ENCODE results near the gene AFAP1L2. TPM values are rescaled to one million over a fixed set of nuclear protein-coding genes. Genes with fewer than 3 reads are reported as not detected.
A peak's percentile ranks its signal among the peaks of the same experiment; 100 is the strongest.

The AFAP1L2 gene
- total and polyA plus RNA-seq, 7 experiments from 2014 or later: 0.56 to 3.0 (median 1.5) TPM

DNA sequence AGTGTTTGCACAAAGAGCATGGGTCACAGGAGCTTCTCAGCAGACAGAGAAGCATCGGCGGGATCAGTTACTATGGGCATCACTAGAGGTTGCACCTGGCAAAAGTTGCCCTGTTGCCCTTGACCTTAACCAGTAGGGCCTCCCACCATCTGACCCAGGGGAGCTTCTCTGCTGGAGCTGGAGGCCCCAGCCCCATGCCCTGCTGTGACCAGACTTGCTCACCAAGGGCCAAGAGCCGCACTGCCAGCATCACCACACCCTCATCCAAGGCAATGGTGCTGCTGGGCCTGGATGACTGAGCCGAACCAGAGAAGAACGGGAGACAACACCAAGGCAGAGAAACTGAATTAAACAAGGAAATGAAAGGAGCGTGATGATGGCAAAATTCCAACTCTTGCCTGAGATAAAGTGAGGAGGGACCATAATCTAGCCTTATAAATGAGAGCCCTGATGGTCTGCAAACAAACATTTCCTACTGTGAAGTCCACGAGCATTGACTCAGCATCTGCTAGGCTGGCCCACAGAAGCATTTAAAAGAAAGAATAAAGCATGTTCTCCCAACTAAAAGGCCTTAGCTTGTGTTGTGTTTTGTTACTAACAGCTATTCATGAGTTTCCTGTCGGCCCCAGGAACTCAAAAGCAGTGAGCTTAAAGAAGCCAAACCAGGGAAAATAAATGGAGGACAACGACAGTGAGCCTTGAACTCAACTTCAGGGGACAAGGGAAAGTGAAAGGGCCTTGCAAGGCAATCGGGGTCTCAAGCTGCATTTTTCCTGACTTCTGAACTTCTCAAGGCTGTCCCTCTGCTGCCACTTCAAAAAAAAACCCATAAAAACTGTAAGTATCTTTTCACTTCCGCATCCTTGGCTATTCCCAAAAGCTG lies 60.4 kb downstream of the AFAP1L2 start:
- H3K4me1 ChIP-seq (ENCODE audit: control insufficient read depth in 2 of 2, insufficient read depth in 2 of 2, low read length in 2 of 2): no peaks in the 10 kb centered on the region
- no peaks in the 10 kb centered on the region for H3K27me3 ChIP-seq (ENCODE audit: control insufficient read depth in 2 of 2, insufficient read depth in 2 of 2, low read length in 2 of 2)
- no peak overlapping the region for H3K4me3 ChIP-seq (ENCODE audit: low read length)
- Mint-ChIP-seq H3K36me3 (no peaks in the 10 kb centered on the region), H3K4me1 (peaks cover 0 to 3% (median 0%) of the 10 kb centered on the region in 7 donors), H3K9me3 (peaks cover 0 to 2% (median 0%) of the 10 kb centered on the region in 11 donors), H3K27me3 (no peaks in the 10 kb centered on the region), H3K27ac (no peak overlapping the region), H3K4me3 (no peak overlapping the region)
- intact Hi-C loops (cut with micrococcal nuclease): no loop called here
- DNase-seq: no peak
- no peaks in the 10 kb centered on the region for H3K9me3 ChIP-seq (ENCODE audit: control insufficient read depth in 2 of 3, low read length in 3 of 3)
- no peak overlapping the region for H3K27ac ChIP-seq (ENCODE audit: low read depth, low read length)
- no peaks in the 10 kb centered on the region for H3K36me3 ChIP-seq (ENCODE audit: control insufficient read depth in 2 of 3, insufficient read depth in 3 of 3, low read length in 3 of 3)
- ATAC-seq: no peak
- CTCF ChIA-PET: no interaction called here
- POLR2A ChIA-PET: no interaction called here

GRCh38 chr10:114342976-114343375 lies 61.3 kb downstream of the AFAP1L2 start:
- Histone ChIP-seq H3K9me3 (ENCODE audit: control insufficient read depth in 2 of 3, low read length in 3 of 3) (no peaks in the 10 kb centered on the region), H3K4me1 (ENCODE audit: control insufficient read depth in 2 of 2, insufficient read depth in 2 of 2, low read length in 2 of 2) (no peaks in the 10 kb centered on the region), H3K27me3 (ENCODE audit: control insufficient read depth in 2 of 2, insufficient read depth in 2 of 2, low read length in 2 of 2) (no peaks in the 10 kb centered on the region), H3K4me3 (ENCODE audit: low read length) (no peak overlapping the region), H3K27ac (ENCODE audit: low read depth, low read length) (no peak overlapping the region), H3K36me3 (ENCODE audit: control insufficient read depth in 2 of 3, insufficient read depth in 3 of 3, low read length in 3 of 3) (no peaks in the 10 kb centered on the region)
- CTCF ChIA-PET: no interaction called here
- Mint-ChIP-seq H3K4me3 (no peak overlapping the region), H3K4me1 (peaks cover 0 to 4% (median 0%) of the 10 kb centered on the region in 7 donors), H3K36me3 (no peaks in the 10 kb centered on the region), H3K27me3 (no peaks in the 10 kb centered on the region), H3K9me3 (peaks cover 0 to 2% (median 0%) of the 10 kb centered on the region in 11 donors), H3K27ac (no peak overlapping the region)
- POLR2A ChIA-PET: no interaction called here
- intact Hi-C loops (cut with micrococcal nuclease): no loop called here
- ATAC-seq (no peak), DNase-seq (no peak)

DNA sequence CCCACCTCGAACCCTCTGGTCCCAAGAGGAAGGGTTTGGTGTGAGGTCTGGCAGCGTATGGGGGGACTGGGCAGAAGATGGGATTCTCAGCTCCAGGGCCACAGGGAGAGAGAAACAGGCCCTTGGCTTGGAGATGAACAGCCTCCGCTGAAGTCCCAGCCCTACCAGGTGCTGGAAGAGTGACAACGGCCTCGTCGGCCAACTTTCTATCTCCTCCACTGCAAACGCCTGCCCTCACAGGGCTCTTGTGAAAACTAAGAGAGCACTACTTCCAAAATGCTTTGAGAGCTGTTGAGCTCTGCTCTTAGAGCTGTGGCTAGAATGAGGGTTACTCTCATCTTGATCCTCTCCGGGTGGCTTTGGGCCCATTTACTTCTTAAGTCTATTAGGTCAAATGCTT lies 63.5 kb downstream of the AFAP1L2 start:
- Mint-ChIP-seq H3K36me3 (no peaks in the 10 kb centered on the region), H3K4me1 (peaks cover 0 to 22% (median 0%) of the 10 kb centered on the region in 7 donors), H3K27ac (no peak overlapping the region), H3K4me3 (no peak overlapping the region), H3K27me3 (no peaks in the 10 kb centered on the region), H3K9me3 (peaks cover 0 to 2% (median 0%) of the 10 kb centered on the region in 11 donors)
- Histone ChIP-seq H3K27me3 (ENCODE audit: control insufficient read depth in 2 of 2, insufficient read depth in 2 of 2, low read length in 2 of 2) (no peaks in the 10 kb centered on the region), H3K9me3 (ENCODE audit: control insufficient read depth in 2 of 3, low read length in 3 of 3) (no peaks in the 10 kb centered on the region), H3K4me1 (ENCODE audit: control insufficient read depth in 2 of 2, insufficient read depth in 2 of 2, low read length in 2 of 2) (no peaks in the 10 kb centered on the region), H3K36me3 (ENCODE audit: control insufficient read depth in 2 of 3, insufficient read depth in 3 of 3, low read length in 3 of 3) (no peaks in the 10 kb centered on the region), H3K27ac (ENCODE audit: low read depth, low read length) (no peak overlapping the region), H3K4me3 (ENCODE audit: low read length) (no peak overlapping the region)
- DNase-seq: no peak
- intact Hi-C loops (cut with micrococcal nuclease): no loop called here
- ATAC-seq: no peak
- ChIA-PET POLR2A (no interaction called here), CTCF (no interaction called here)

DNA sequence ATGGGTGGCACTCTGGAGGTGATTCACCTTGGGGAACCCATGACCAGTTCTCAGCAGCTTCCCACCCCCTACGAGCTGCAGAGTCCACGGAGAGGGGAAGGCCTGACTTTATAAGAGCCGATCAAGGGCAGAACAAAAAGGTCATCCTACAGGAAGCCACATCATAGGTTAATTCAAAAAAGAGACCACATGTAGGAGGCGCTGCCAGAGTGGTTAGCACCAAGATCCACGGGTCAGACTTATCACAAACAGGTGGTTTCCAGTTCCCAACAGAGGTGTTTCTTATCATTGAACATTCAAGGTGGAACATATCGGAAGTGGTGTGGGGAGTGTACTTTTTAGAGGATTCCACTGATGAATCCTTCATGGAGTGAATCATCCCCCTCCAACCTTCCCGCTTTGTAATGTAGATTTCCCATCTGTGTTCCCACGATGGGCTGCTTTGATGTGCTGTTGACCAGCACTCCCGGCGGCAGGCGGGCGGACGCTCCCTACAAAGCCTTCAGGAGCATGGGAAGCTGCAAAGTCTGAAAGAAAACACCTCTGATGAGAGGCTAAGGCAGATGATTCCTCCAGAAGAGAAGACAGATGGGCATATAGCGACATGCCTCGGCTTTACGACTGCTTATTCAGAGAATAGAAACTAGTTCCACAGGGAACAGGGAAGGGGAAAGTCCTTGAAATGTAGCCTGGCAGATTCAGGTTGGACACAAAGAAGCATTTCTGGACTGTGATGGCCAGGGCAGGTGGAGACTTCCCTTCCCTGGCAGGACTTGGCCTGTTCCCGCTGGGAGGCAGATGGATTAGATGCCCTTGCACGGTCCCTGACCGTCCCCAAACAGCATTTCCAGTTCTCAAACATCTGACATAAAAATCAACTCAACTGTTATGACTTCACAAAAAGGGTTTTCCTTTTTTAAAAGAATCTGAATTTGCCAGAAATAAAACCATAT lies 66.5 kb downstream of the AFAP1L2 start:
- ATAC-seq: peak; percentile 29
- Mint-ChIP-seq H3K9me3 (no peaks in the 10 kb centered on the region), H3K27me3 (peaks cover 0 to 6% (median 0%) of the 10 kb centered on the region in 5 donors), H3K4me1 (peaks cover 0 to 31% (median 0%) of the 10 kb centered on the region in 7 donors), H3K36me3 (no peaks in the 10 kb centered on the region), H3K27ac (no peak overlapping the region), H3K4me3 (no peak overlapping the region)
- Histone ChIP-seq H3K4me1 (ENCODE audit: control insufficient read depth in 2 of 2, insufficient read depth in 2 of 2, low read length in 2 of 2) (no peaks in the 10 kb centered on the region), H3K4me3 (ENCODE audit: low read length) (no peak overlapping the region), H3K36me3 (ENCODE audit: control insufficient read depth in 2 of 3, insufficient read depth in 3 of 3, low read length in 3 of 3) (no peaks in the 10 kb centered on the region), H3K27ac (ENCODE audit: low read depth, low read length) (no peak overlapping the region), H3K27me3 (ENCODE audit: control insufficient read depth in 2 of 2, insufficient read depth in 2 of 2, low read length in 2 of 2) (no peaks in the 10 kb centered on the region), H3K9me3 (ENCODE audit: control insufficient read depth in 2 of 3, low read length in 3 of 3) (no peaks in the 10 kb centered on the region)
- ChIA-PET POLR2A (no interaction called here), CTCF (no interaction called here)
- DNase-seq: no peak
- intact Hi-C loops (cut with micrococcal nuclease): no loop called here

GRCh38 chr10:114336823-114337509 lies 67.3 kb downstream of the AFAP1L2 start:
- no peak for ATAC-seq
- Mint-ChIP-seq H3K4me1 (peaks cover 0 to 31% (median 0%) of the 10 kb centered on the region in 7 donors), H3K9me3 (no peaks in the 10 kb centered on the region), H3K27me3 (peaks cover 0 to 6% (median 0%) of the 10 kb centered on the region in 5 donors), H3K4me3 (no peak overlapping the region), H3K36me3 (no peaks in the 10 kb centered on the region), H3K27ac (no peak overlapping the region)
- ChIA-PET CTCF (no interaction called here), POLR2A (no interaction called here)
- no peaks in the 10 kb centered on the region for H3K27me3 ChIP-seq (ENCODE audit: control insufficient read depth in 2 of 2, insufficient read depth in 2 of 2, low read length in 2 of 2)
- no peaks in the 10 kb centered on the region for H3K36me3 ChIP-seq (ENCODE audit: control insufficient read depth in 2 of 3, insufficient read depth in 3 of 3, low read length in 3 of 3)
- no peaks in the 10 kb centered on the region for H3K9me3 ChIP-seq (ENCODE audit: control insufficient read depth in 2 of 3, low read length in 3 of 3)
- no peak for DNase-seq
- H3K27ac ChIP-seq (ENCODE audit: low read depth, low read length): no peak overlapping the region
- H3K4me3 ChIP-seq (ENCODE audit: low read length): no peak overlapping the region
- intact Hi-C loops (cut with micrococcal nuclease): no loop called here
- no peaks in the 10 kb centered on the region for H3K4me1 ChIP-seq (ENCODE audit: control insufficient read depth in 2 of 2, insufficient read depth in 2 of 2, low read length in 2 of 2)

DNA sequence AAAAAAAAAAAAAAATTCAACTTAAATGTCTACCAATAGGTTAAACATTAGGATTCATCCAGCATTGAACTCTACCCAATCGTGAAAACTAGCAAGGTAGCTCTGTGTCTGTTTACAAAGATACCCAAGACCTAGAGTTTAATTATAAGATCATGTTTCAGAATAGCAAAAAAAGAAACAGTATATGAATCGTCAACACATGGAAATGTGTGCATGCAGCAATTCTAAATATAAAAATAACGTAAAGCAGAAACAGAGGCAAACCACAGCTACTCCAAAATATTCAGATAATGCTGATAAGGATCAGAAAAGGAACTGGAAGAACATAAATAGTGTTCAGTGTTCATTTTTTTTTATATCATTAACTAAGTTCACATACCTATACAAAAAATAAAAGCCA lies 68.7 kb downstream of the AFAP1L2 start:
- ATAC-seq: no peak
- Mint-ChIP-seq H3K4me3 (no peak overlapping the region), H3K36me3 (no peaks in the 10 kb centered on the region), H3K27me3 (peaks cover 0 to 6% (median 0%) of the 10 kb centered on the region in 5 donors), H3K9me3 (no peaks in the 10 kb centered on the region), H3K4me1 (peaks cover 0 to 31% (median 0%) of the 10 kb centered on the region in 7 donors), H3K27ac (no peak overlapping the region)
- CTCF ChIA-PET: no interaction called here
- Histone ChIP-seq H3K27me3 (ENCODE audit: control insufficient read depth in 2 of 2, insufficient read depth in 2 of 2, low read length in 2 of 2) (no peaks in the 10 kb centered on the region), H3K4me1 (ENCODE audit: control insufficient read depth in 2 of 2, insufficient read depth in 2 of 2, low read length in 2 of 2) (no peaks in the 10 kb centered on the region), H3K36me3 (ENCODE audit: control insufficient read depth in 2 of 3, insufficient read depth in 3 of 3, low read length in 3 of 3) (no peaks in the 10 kb centered on the region), H3K4me3 (ENCODE audit: low read length) (no peak overlapping the region), H3K27ac (ENCODE audit: low read depth, low read length) (no peak overlapping the region), H3K9me3 (ENCODE audit: control insufficient read depth in 2 of 3, low read length in 3 of 3) (no peaks in the 10 kb centered on the region)
- no peak for DNase-seq
- POLR2A ChIA-PET: interaction anchor here (0.6 kb wide), 1 partner anchor 127 kb away, joined by 3 read pairs; no protein-coding TSS in a partner anchor
- intact Hi-C loops (cut with micrococcal nuclease): no loop called here
